Loucy (cell line): Measurements from ENCODE around the gene ZNF148.

Experiments
- H2AFZ ChIP-seq: fragments of 200-600 bp; sonication (generic); 2 replicates; pipeline ENCODE4 v1.6.0; 2016; ENCODE audit warnings: antibody characterized with exemption, mild to moderate bottlenecking, low read length, moderate library complexity
- H3F3A ChIP-seq: fragments of 200-600 bp; 2 replicates; pipeline ENCODE4 v1.6.0; 2016; ENCODE audit warnings: antibody characterized with exemption, low read depth, mild to moderate bottlenecking
- H3K27me3 ChIP-seq: fragments of 200-600 bp; sonication (generic); 2 replicates; pipeline ENCODE4 v1.6.1; 2014; ENCODE audit warnings: low read length, mild to moderate bottlenecking; ENCODE audit not compliant: insufficient read depth, poor library complexity, severe bottlenecking
- H3K36me3 ChIP-seq: fragments of 200-600 bp; sonication (generic); 2 replicates; pipeline ENCODE4 v1.6.1; 2016; ENCODE audit warnings: low read length; ENCODE audit not compliant: insufficient read depth
- H3K4me1 ChIP-seq: fragments of 200-600 bp; sonication (generic); 2 replicates; pipeline ENCODE4 v1.5.1; 2014; ENCODE audit warnings: low read length, mild to moderate bottlenecking; ENCODE audit not compliant: insufficient read depth, poor library complexity, severe bottlenecking
- H3K4me2 ChIP-seq: fragments of 200-600 bp; sonication (generic); 2 replicates; pipeline ENCODE4 v1.6.0; 2014; ENCODE audit warnings: antibody characterized with exemption, low read length, low read depth, mild to moderate bottlenecking; ENCODE audit not compliant: poor library complexity, severe bottlenecking
- H3K4me3 ChIP-seq: fragments of 200-600 bp; sonication (generic); 2 replicates; pipeline ENCODE4 v1.5.1; 2014; ENCODE audit warnings: low read length, mild to moderate bottlenecking, mixed read lengths; ENCODE audit not compliant: poor library complexity, severe bottlenecking
- H3K79me2 ChIP-seq: fragments of 200-600 bp; sonication (generic); 2 replicates; pipeline ENCODE4 v1.6.1; 2014; ENCODE audit warnings: low read length; ENCODE audit not compliant: insufficient read depth
- H3K9ac ChIP-seq: fragments of 200-600 bp; sonication (generic); 2 replicates; pipeline ENCODE4 v1.6.0; 2014; ENCODE audit warnings: mild to moderate bottlenecking, low read depth, low read length, moderate library complexity; ENCODE audit not compliant: poor library complexity, severe bottlenecking
- H3K9me2 ChIP-seq: fragments of 200-600 bp; sonication (generic); replicated peaks from 2 replicates; pipeline ENCODE4 v1.6.1; 2016; ENCODE audit warnings: low read depth, low read length, mixed read lengths
- H3K9me3 ChIP-seq: fragments of 200-600 bp; sonication (generic); 2 replicates; pipeline ENCODE4 v1.6.1; 2014; ENCODE audit warnings: mild to moderate bottlenecking, antibody characterized with exemption, low read length, low read depth; ENCODE audit not compliant: insufficient read depth
- H4K20me1 ChIP-seq: fragments of 200-600 bp; sonication (generic); 2 replicates; pipeline ENCODE4 v1.6.0; 2014; ENCODE audit warnings: antibody characterized with exemption, low read length, mild to moderate bottlenecking; ENCODE audit not compliant: insufficient read depth, poor library complexity, severe bottlenecking
- CTCF ChIP-seq: fragments of 200-600 bp; sonication (generic); conservative IDR thresholded peaks from 2 replicates; pipeline ENCODE4 v1.5.1; 2014; ENCODE audit warnings: mild to moderate bottlenecking, antibody characterized with exemption, low read length
- EZH2phosphoT487 ChIP-seq: fragments of 200-600 bp; IDR thresholded peaks from 2 replicates; pipeline ENCODE4 v1.6.1; 2018; ENCODE audit warnings: antibody characterized with exemption, mild to moderate bottlenecking, moderate library complexity, borderline replicate concordance

Gene ZNF148

GRCh38 chr3:125232401-125232800, 142.7 kb downstream of the ZNF148 start:
- no peak overlapping the region for H3K9ac ChIP-seq
- H3F3A ChIP-seq = no peaks in the 10 kb centered on the region
- TF ChIP-seq EZH2phosphoT487 = no peak
- no peak for TF ChIP-seq CTCF
- no peaks in the 10 kb centered on the region for H4K20me1 ChIP-seq
- no peaks in the 10 kb centered on the region for H3K9me3 ChIP-seq
- no peak overlapping the region for H2AFZ ChIP-seq
- no peaks in the 10 kb centered on the region for H3K4me1 ChIP-seq
- no peak overlapping the region for H3K4me2 ChIP-seq
- no peaks in the 10 kb centered on the region for H3K79me2 ChIP-seq
- H3K9me2 ChIP-seq = no peaks in the 10 kb centered on the region
- H3K4me3 ChIP-seq = no peak overlapping the region
- H3K36me3 ChIP-seq = peaks cover 31% of the 10 kb centered on the region; the same call in 1 of the 2 replicates
- H3K27me3 ChIP-seq = no peaks in the 10 kb centered on the region

- H3K9me3 ChIP-seq = no peaks in the 10 kb centered on the region
- no peaks in the 10 kb centered on the region for H3F3A ChIP-seq
- no peaks in the 10 kb centered on the region for H4K20me1 ChIP-seq
- H3K9ac ChIP-seq = no peak overlapping the region
- no peaks in the 10 kb centered on the region for H3K4me1 ChIP-seq
- H2AFZ ChIP-seq = no peak overlapping the region
- H3K27me3 ChIP-seq = no peaks in the 10 kb centered on the region
- H3K9me2 ChIP-seq = no peaks in the 10 kb centered on the region
- TF ChIP-seq EZH2phosphoT487 = no peak
- no peak for TF ChIP-seq CTCF
- no peak overlapping the region for H3K4me2 ChIP-seq
- no peak overlapping the region for H3K4me3 ChIP-seq
- no peaks in the 10 kb centered on the region for H3K79me2 ChIP-seq
- H3K36me3 ChIP-seq = peaks cover 31% of the 10 kb centered on the region; the same call in 1 of the 2 replicates
Observed at GRCh38 chr3:125231895-125232294, 143.2 kb downstream of the ZNF148 start.

- Histone ChIP-seq H3K79me2 (no peaks in the 10 kb centered on the region), H3K36me3 (peaks cover 31% of the 10 kb centered on the region; the same call in 1 of the 2 replicates), H2AFZ (no peak overlapping the region), H3K9me2 (no peaks in the 10 kb centered on the region), H3K9ac (no peak overlapping the region), H3K4me2 (no peak overlapping the region), H3K27me3 (no peaks in the 10 kb centered on the region), H3K4me3 (no peak overlapping the region), H3K4me1 (no peaks in the 10 kb centered on the region), H3K9me3 (no peaks in the 10 kb centered on the region), H3F3A (no peaks in the 10 kb centered on the region), H4K20me1 (no peaks in the 10 kb centered on the region)
- TF ChIP-seq EZH2phosphoT487 = no peak
Observed at GRCh38 chr3:125229707-125230106, 145.4 kb downstream of the ZNF148 start.

- H3K4me2 ChIP-seq = no peak overlapping the region
- H2AFZ ChIP-seq = no peak overlapping the region
Observed at GRCh38 chr3:125229168-125229567, 146.0 kb downstream of the ZNF148 start.

More at GRCh38 chr3:125229168-125229567, 146.0 kb downstream of the ZNF148 start:
- no peaks in the 10 kb centered on the region for H3K27me3 ChIP-seq
- peaks cover 31% of the 10 kb centered on the region; the same call in 1 of the 2 replicates for H3K36me3 ChIP-seq
- no peak overlapping the region for H3K4me3 ChIP-seq
- no peaks in the 10 kb centered on the region for H3K4me1 ChIP-seq
- no peak overlapping the region for H3K9ac ChIP-seq
- H3F3A ChIP-seq = no peaks in the 10 kb centered on the region
- H3K79me2 ChIP-seq = no peaks in the 10 kb centered on the region
- no peaks in the 10 kb centered on the region for H3K9me2 ChIP-seq
- no peaks in the 10 kb centered on the region for H3K9me3 ChIP-seq
- TF ChIP-seq EZH2phosphoT487 (no peak), CTCF (no peak)
- H4K20me1 ChIP-seq = no peaks in the 10 kb centered on the region
